GM10248 (cell line): ENCODE measurements around the gene FHOD3.

ENCODE experiments used
- CTCF ChIA-PET: fragments of 300-600 bp; sonication (Branson Sonifier 250); formaldehyde crosslinking; extraction: SDS; loops from one replicate; lab custom pipeline; 2021; ENCODE audit warnings: antibody characterized with exemption; lab: Yijun Ruan, JAX
- POLR2A ChIA-PET: fragments of 350-650 bp; sonication (Branson Sonifier 250); formaldehyde crosslinking; extraction: SDS; loops from one replicate; lab custom pipeline; 2020; ENCODE audit warnings: antibody characterized with exemption; lab: Yijun Ruan, JAX
- DNase-seq: peaks from one replicate; pipeline ENCODE4 v3.0.0; 2012; ENCODE audit errors: extremely low spot score
- CTCF ChIP-seq: IDR thresholded peaks from 2 replicates; pipeline ENCODE4 v1.5.1; 2012; ENCODE audit warnings: mild to moderate bottlenecking, low read depth; ENCODE audit errors: extremely low read depth, missing control alignments, control extremely low read depth

FHOD3 gene

GRCh38 chr18:36602071-36602470 lies 304.6 kb downstream of the FHOD3 start:
- DNase-seq, result no peak
- ChIA-PET CTCF (interaction anchor here (1.2 kb wide), 1 partner anchor 10 kb away, joined by 3 read pairs; no protein-coding TSS in a partner anchor), POLR2A (no interaction called here)
- TF ChIP-seq CTCF, result no peak

- no peak for DNase-seq
- ChIA-PET POLR2A (no interaction called here), CTCF (interaction anchor here (1.2 kb wide), 1 partner anchor 11 kb away, joined by 3 read pairs; no protein-coding TSS in a partner anchor)
- TF ChIP-seq CTCF, result no peak
Observed at GRCh38 chr18:36602620-36603019, 305.1 kb downstream of the FHOD3 start.

GRCh38 chr18:36608107-36608506 lies 310.6 kb downstream of the FHOD3 start:
- no peak for TF ChIP-seq CTCF
- CTCF ChIA-PET, result interaction anchor here (1.1 to 2.0 kb wide), 2 partner anchors 9 to 11 kb away, joined by 4 to 6 read pairs; no protein-coding TSS in a partner anchor
- POLR2A ChIA-PET, result no interaction called here
- no peak for DNase-seq

- TF ChIP-seq CTCF, result no peak
- DNase-seq, result no peak
- ChIA-PET POLR2A (no interaction called here), CTCF (interaction anchor here (1.3 to 1.5 kb wide), 3 partner anchors 20 to 169 kb away, joined by 3 to 4 read pairs (median 3); no protein-coding TSS in a partner anchor)
Observed at GRCh38 chr18:36610258-36610657, 312.7 kb downstream of the FHOD3 start.

GRCh38 chr18:36610661-36611060 lies 313.1 kb downstream of the FHOD3 start:
- no peak for DNase-seq
- CTCF ChIA-PET, result interaction anchor here (1.3 to 1.5 kb wide), 3 partner anchors 21 to 169 kb away, joined by 3 to 4 read pairs (median 3); no protein-coding TSS in a partner anchor
- POLR2A ChIA-PET, result no interaction called here
- TF ChIP-seq CTCF, result no peak

GRCh38 chr18:36613069-36613468 lies 315.6 kb downstream of the FHOD3 start:
- DNase-seq, result no peak
- POLR2A ChIA-PET, result no interaction called here
- CTCF ChIA-PET, result no interaction called here
- TF ChIP-seq CTCF, result no peak

- DNase-seq, result no peak
- ChIA-PET POLR2A (no interaction called here), CTCF (no interaction called here)
- TF ChIP-seq CTCF, result no peak
Observed at GRCh38 chr18:36613810-36614209, 316.3 kb downstream of the FHOD3 start.
